COLO668 (cell line): ENCODE measurements around the gene MSH2.
"Not testable (repeated sequence)": the region's sequence is repeated elsewhere in the genome, so short reads cannot be mapped to it uniquely, and the experiment has no call there.

Source experiments
- DNase-seq: peaks from one replicate; lab custom pipeline; 2025; ENCODE audit not compliant: unreplicated experiment; lab: John Stamatoyannopoulos, UW

The MSH2 gene

GRCh38 chr2:47406649-47407330, 3.8 kb downstream of the MSH2 start:
- not testable (repeated sequence) for DNase-seq

GRCh38 chr2:47407976-47408375, 5.0 kb downstream of the MSH2 start:
- DNase-seq, result not testable (repeated sequence)

GRCh38 chr2:47414682-47415458, 11.9 kb downstream of the MSH2 start:
- no peak for DNase-seq

GRCh38 chr2:47420214-47420613, 17.3 kb downstream of the MSH2 start:
- DNase-seq, result no peak

- DNase-seq, result not testable (repeated sequence)
Observed at GRCh38 chr2:47420683-47421082, 17.7 kb downstream of the MSH2 start.

GRCh38 chr2:47422016-47422415, 19.1 kb downstream of the MSH2 start:
- DNase-seq, result no peak

- DNase-seq, result no peak
Observed at GRCh38 chr2:47422560-47422959, 19.6 kb downstream of the MSH2 start.

GRCh38 chr2:47426786-47427185, 23.8 kb downstream of the MSH2 start:
- DNase-seq, result no peak

GRCh38 chr2:47429795-47430194, 26.8 kb downstream of the MSH2 start:
- no peak for DNase-seq

GRCh38 chr2:47433006-47433405, 30.1 kb downstream of the MSH2 start:
- DNase-seq, result not testable (repeated sequence)

GRCh38 chr2:47433445-47433844, 30.5 kb downstream of the MSH2 start:
- not testable (repeated sequence) for DNase-seq

GRCh38 chr2:47437287-47437686, 34.3 kb downstream of the MSH2 start:
- DNase-seq, result no peak

- no peak for DNase-seq
Observed at GRCh38 chr2:47438106-47438505, 35.1 kb downstream of the MSH2 start.

- DNase-seq, result no peak
Observed at GRCh38 chr2:47438783-47439182, 35.8 kb downstream of the MSH2 start.

GRCh38 chr2:47451790-47452189, 48.8 kb downstream of the MSH2 start:
- no peak for DNase-seq

- no peak for DNase-seq
Observed at GRCh38 chr2:47452761-47453160, 49.8 kb downstream of the MSH2 start.

GRCh38 chr2:47454818-47455217, 51.9 kb downstream of the MSH2 start:
- not testable (repeated sequence) for DNase-seq

GRCh38 chr2:47455411-47455810, 52.5 kb downstream of the MSH2 start:
- no peak for DNase-seq

- DNase-seq, result no peak
Observed at GRCh38 chr2:47456851-47457250, 53.9 kb downstream of the MSH2 start.

- no peak for DNase-seq
Observed at GRCh38 chr2:47457268-47457667, 54.3 kb downstream of the MSH2 start.

- DNase-seq, result no peak
Observed at GRCh38 chr2:47459021-47459420, 56.1 kb downstream of the MSH2 start.

- no peak for DNase-seq
Observed at GRCh38 chr2:47460766-47461165, 57.8 kb downstream of the MSH2 start.
